Cardiac muscle cell (in vitro differentiated cells and primary cell): ENCODE results near the gene SLK. TPM values are rescaled to one million over a fixed set of nuclear protein-coding genes. Genes with fewer than 3 reads are reported as not detected.

Experiments
- DNase-seq, 2 donors: peaks; one replicate each; pipeline versions ENCODE4 v3.0.0 to v3.0.0-alpha.2; 2010 to 2017; ENCODE audit warnings: low read depth in 1 of 2, low spot score in 1 of 2
- H3K27ac ChIP-seq: fragments of 200-600 bp; sonication (generic); 2 replicates; pipeline ENCODE4 v1.5.1; 2016
- H3K27me3 ChIP-seq: fragments of 200-600 bp; sonication (generic); 2 replicates; pipeline ENCODE4 v1.6.0; 2016; ENCODE audit warnings: control low read depth
- H3K36me3 ChIP-seq: fragments of 200-600 bp; sonication (generic); 2 replicates; pipeline ENCODE4 v1.5.1; 2016; ENCODE audit warnings: control low read depth
- H3K4me1 ChIP-seq: fragments of 200-600 bp; sonication (generic); 2 replicates; pipeline ENCODE4 v1.8.1; 2017; ENCODE audit warnings: low read depth, mild to moderate bottlenecking, mixed run types
- H3K4me3 ChIP-seq: fragments of 200-600 bp; sonication (generic); 2 replicates; pipeline ENCODE4 v1.5.1; 2016; ENCODE audit warnings: mild to moderate bottlenecking
- H3K9me3 ChIP-seq: fragments of 200-600 bp; sonication (generic); 2 replicates; pipeline ENCODE4 v1.5.1; 2017; ENCODE audit warnings: low read depth, mild to moderate bottlenecking, control low read depth
- CTCF ChIP-seq: IDR thresholded peaks from 2 replicates; pipeline ENCODE4 v1.5.1; 2012; ENCODE audit warnings: low read depth, mild to moderate bottlenecking, low read length
- polyA plus RNA-seq: library from polyadenylated mRNA; unstranded; fragments of >200 nt; fragmentation: Nextera tagmentation; extraction: Ambion mirVana; gene quantifications from 2 replicates; pipeline ENCODE4 v1.2.1, GENCODE V29; 2016
- total RNA-seq: library from RNA; depleted of rRNA; stranded (reverse); fragments of >200 nt; gene quantifications from 2 replicates; pipeline ENCODE4 v1.2.3, GENCODE V29; 2016

SLK gene
- total and polyA plus RNA-seq, 2 experiments from 2014 or later = 24.1 to 43.8 TPM

GRCh38 chr10:104066945-104067344 is 100.0 kb downstream of the SLK start:
- Histone ChIP-seq H3K4me1 (peaks cover 16% of the 10 kb centered on the region), H3K36me3 (no peaks in the 10 kb centered on the region), H3K4me3 (no peak overlapping the region), H3K27me3 (no peaks in the 10 kb centered on the region), H3K9me3 (no peaks in the 10 kb centered on the region), H3K27ac (no peak overlapping the region)
- TF ChIP-seq CTCF = no peak
- no peak for DNase-seq

DNA sequence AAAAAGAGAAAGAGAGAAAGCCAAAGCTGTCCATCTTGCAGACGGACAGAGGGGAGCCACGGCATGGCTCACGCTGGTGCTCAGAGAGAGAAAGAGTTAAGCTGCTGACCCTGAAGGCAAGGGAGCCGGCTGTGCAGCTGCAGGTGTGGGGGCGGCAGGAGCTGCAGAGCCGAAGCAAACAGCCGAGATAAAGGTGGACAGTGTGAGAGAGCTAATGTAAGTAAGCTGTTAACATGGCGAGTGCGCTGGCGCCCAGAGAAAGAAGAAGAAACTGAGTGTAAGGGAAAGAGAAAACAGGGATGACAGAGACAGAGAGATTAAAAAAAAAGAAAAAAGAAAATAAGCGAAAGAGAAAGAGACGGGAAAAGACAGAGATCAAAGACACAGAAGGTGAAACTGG is 100.6 kb downstream of the SLK start:
- Histone ChIP-seq H3K4me1 (peaks cover 16% of the 10 kb centered on the region), H3K9me3 (no peaks in the 10 kb centered on the region), H3K4me3 (no peak overlapping the region), H3K27ac (no peak overlapping the region), H3K27me3 (no peaks in the 10 kb centered on the region), H3K36me3 (no peaks in the 10 kb centered on the region)
- no peak for TF ChIP-seq CTCF
- peak in 1 of 2 donors; percentile 55 for DNase-seq

DNA sequence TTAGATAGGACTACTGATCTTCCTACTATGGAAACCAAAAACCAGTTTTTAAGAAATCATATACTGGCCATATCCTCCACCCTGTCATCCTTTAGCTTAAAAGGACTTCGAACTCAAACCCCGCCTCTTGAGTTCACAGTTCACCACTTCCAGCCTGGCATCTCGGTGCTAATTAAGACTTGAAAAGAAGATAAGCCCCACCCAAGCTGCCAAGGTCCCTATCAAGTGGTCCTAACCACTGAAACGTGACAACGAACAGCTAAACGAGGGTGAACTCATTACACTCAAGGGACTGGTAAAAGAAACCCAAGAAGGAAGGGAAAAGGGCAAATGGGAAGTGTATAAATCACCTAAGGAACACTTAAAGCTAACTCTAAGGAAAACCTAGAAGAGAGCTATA is 102.7 kb downstream of the SLK start:
- TF ChIP-seq CTCF = no peak

GRCh38 chr10:104072786-104073185 is 105.8 kb downstream of the SLK start:
- Histone ChIP-seq H3K36me3 (no peaks in the 10 kb centered on the region), H3K27ac (no peak overlapping the region), H3K9me3 (no peaks in the 10 kb centered on the region), H3K4me1 (peaks cover 1% of the 10 kb centered on the region), H3K27me3 (no peaks in the 10 kb centered on the region), H3K4me3 (no peak overlapping the region)
- DNase-seq = no peak
- no peak for TF ChIP-seq CTCF

More for the DNA sequence above, 102.7 kb downstream of the SLK start:
- Histone ChIP-seq H3K4me1 (peaks cover 16% of the 10 kb centered on the region), H3K27me3 (no peaks in the 10 kb centered on the region), H3K27ac (no peak overlapping the region), H3K4me3 (no peak overlapping the region), H3K36me3 (no peaks in the 10 kb centered on the region), H3K9me3 (no peaks in the 10 kb centered on the region)
- DNase-seq = no peak

- H3K4me1 ChIP-seq = no peaks in the 10 kb centered on the region
- no peaks in the 10 kb centered on the region for H3K27me3 ChIP-seq
- no peak overlapping the region for H3K27ac ChIP-seq
- no peak for DNase-seq
- H3K9me3 ChIP-seq = no peaks in the 10 kb centered on the region
- TF ChIP-seq CTCF = no peak
- no peaks in the 10 kb centered on the region for H3K36me3 ChIP-seq
- no peak overlapping the region for H3K4me3 ChIP-seq
Measured at GRCh38 chr10:104074505-104074904, 107.6 kb downstream of the SLK start.

- no peaks in the 10 kb centered on the region for H3K4me1 ChIP-seq
- peak in 1 of 2 donors; percentile 85 for DNase-seq
Measured at GRCh38 chr10:104076743-104077160, 109.8 kb downstream of the SLK start.

More at GRCh38 chr10:104076743-104077160, 109.8 kb downstream of the SLK start:
- Histone ChIP-seq H3K4me3 (no peak overlapping the region), H3K36me3 (no peaks in the 10 kb centered on the region), H3K27me3 (no peaks in the 10 kb centered on the region), H3K27ac (no peak overlapping the region), H3K9me3 (no peaks in the 10 kb centered on the region)
- no peak for TF ChIP-seq CTCF
